Measurements from ENCODE around the gene FASN.

Gene FASN

GRCh38 chr17:82029990-82030469, 68.0 kb downstream of the FASN start:
- H3K4me3 ChIP-seq (ENCODE audit: insufficient read depth, low read length, poor library complexity, severe bottlenecking) = no peak overlapping the region

GRCh38 chr17:82029391-82029790, 68.6 kb downstream of the FASN start:
- no peaks in the 10 kb centered on the region for H3K27me3 ChIP-seq (ENCODE audit: low read length)
- H3K36me3 ChIP-seq (ENCODE audit: low read length) = no peaks in the 10 kb centered on the region
- no peaks in the 10 kb centered on the region for H3K9me3 ChIP-seq (ENCODE audit: insufficient read depth, low read length)
- H3K9me2 ChIP-seq (replicated peaks; ENCODE audit: insufficient read depth, low read length) = no peaks in the 10 kb centered on the region
- TF ChIP-seq EZH2phosphoT487 (conservative IDR thresholded peaks at IDR 0.05; ENCODE audit: low read length) (no peak), CTCF (IDR thresholded peaks at IDR 0.05; ENCODE audit: insufficient read depth, low read length, poor library complexity, severe bottlenecking) (no peak)
- no peak overlapping the region for H3K9ac ChIP-seq (ENCODE audit: low read length)
- no peak overlapping the region for H3K4me2 ChIP-seq (ENCODE audit: low read depth, low read length, poor library complexity, severe bottlenecking)
- H3K27ac ChIP-seq (ENCODE audit: low read depth, low read length) = no peak overlapping the region
- H3F3A ChIP-seq (ENCODE audit: insufficient read depth) = no peaks in the 10 kb centered on the region
- no peak overlapping the region for H2AFZ ChIP-seq (ENCODE audit: low read depth, low read length, severe bottlenecking)
- H3K79me2 ChIP-seq (ENCODE audit: insufficient read depth, low read length) = no peaks in the 10 kb centered on the region
- no peaks in the 10 kb centered on the region for H4K20me1 ChIP-seq (ENCODE audit: low read depth, low read length)
- no peak overlapping the region for H3K4me3 ChIP-seq (ENCODE audit: insufficient read depth, low read length, poor library complexity, severe bottlenecking)

More at GRCh38 chr17:82029990-82030469, 68.0 kb downstream of the FASN start:
- no peaks in the 10 kb centered on the region for H3K79me2 ChIP-seq (ENCODE audit: insufficient read depth, low read length)
- no peaks in the 10 kb centered on the region for H3K9me3 ChIP-seq (ENCODE audit: insufficient read depth, low read length)
- H3K9me2 ChIP-seq (replicated peaks; ENCODE audit: insufficient read depth, low read length) = no peaks in the 10 kb centered on the region
- H2AFZ ChIP-seq (ENCODE audit: low read depth, low read length, severe bottlenecking) = no peak overlapping the region
- H3K36me3 ChIP-seq (ENCODE audit: low read length) = no peaks in the 10 kb centered on the region
- H3K4me2 ChIP-seq (ENCODE audit: low read depth, low read length, poor library complexity, severe bottlenecking) = peak overlapping the region; percentile 66
- H4K20me1 ChIP-seq (ENCODE audit: low read depth, low read length) = no peaks in the 10 kb centered on the region
- TF ChIP-seq EZH2phosphoT487 (conservative IDR thresholded peaks at IDR 0.05; ENCODE audit: low read length) (no peak), CTCF (IDR thresholded peaks at IDR 0.05; ENCODE audit: insufficient read depth, low read length, poor library complexity, severe bottlenecking) (no peak)
- H3K9ac ChIP-seq (ENCODE audit: low read length) = peak overlapping the region; percentile 55; the same call in 1 of the 2 replicates
- H3K27ac ChIP-seq (ENCODE audit: low read depth, low read length) = no peak overlapping the region
- H3F3A ChIP-seq (ENCODE audit: insufficient read depth) = peaks cover 4% of the 10 kb centered on the region; the same call in 1 of the 2 replicates
- no peaks in the 10 kb centered on the region for H3K27me3 ChIP-seq (ENCODE audit: low read length)

- no peaks in the 10 kb centered on the region for H3K9me3 ChIP-seq (ENCODE audit: insufficient read depth, low read length)
- no peaks in the 10 kb centered on the region for H3F3A ChIP-seq (ENCODE audit: insufficient read depth)
- H3K4me3 ChIP-seq (ENCODE audit: insufficient read depth, low read length, poor library complexity, severe bottlenecking) = no peak overlapping the region
- no peak overlapping the region for H3K4me2 ChIP-seq (ENCODE audit: low read depth, low read length, poor library complexity, severe bottlenecking)
- H3K9ac ChIP-seq (ENCODE audit: low read length) = no peak overlapping the region
- H3K36me3 ChIP-seq (ENCODE audit: low read length) = no peaks in the 10 kb centered on the region
- no peak overlapping the region for H3K27ac ChIP-seq (ENCODE audit: low read depth, low read length)
- no peak for TF ChIP-seq CTCF (IDR thresholded peaks at IDR 0.05; ENCODE audit: insufficient read depth, low read length, poor library complexity, severe bottlenecking)
- no peak for TF ChIP-seq EZH2phosphoT487 (conservative IDR thresholded peaks at IDR 0.05; ENCODE audit: low read length)
- H3K9me2 ChIP-seq (replicated peaks; ENCODE audit: insufficient read depth, low read length) = no peaks in the 10 kb centered on the region
- no peak overlapping the region for H2AFZ ChIP-seq (ENCODE audit: low read depth, low read length, severe bottlenecking)
- H3K79me2 ChIP-seq (ENCODE audit: insufficient read depth, low read length) = peaks cover 4% of the 10 kb centered on the region; the same call in 1 of the 2 replicates
- H4K20me1 ChIP-seq (ENCODE audit: low read depth, low read length) = no peaks in the 10 kb centered on the region
- H3K27me3 ChIP-seq (ENCODE audit: low read length) = no peaks in the 10 kb centered on the region
These were observed 69.1 kb downstream of the FASN start for GRCh38 chr17:82028966-82029365.

Measured in SU-DHL-6 (cell line).